ENCODE results near the gene LAMB3. TPM values are rescaled to one million over a fixed set of nuclear protein-coding genes. Genes with fewer than 3 reads are reported as not detected.

LAMB3 gene
- total RNA-seq, 1 donor from 2014 or later = 18.3 TPM

DNA sequence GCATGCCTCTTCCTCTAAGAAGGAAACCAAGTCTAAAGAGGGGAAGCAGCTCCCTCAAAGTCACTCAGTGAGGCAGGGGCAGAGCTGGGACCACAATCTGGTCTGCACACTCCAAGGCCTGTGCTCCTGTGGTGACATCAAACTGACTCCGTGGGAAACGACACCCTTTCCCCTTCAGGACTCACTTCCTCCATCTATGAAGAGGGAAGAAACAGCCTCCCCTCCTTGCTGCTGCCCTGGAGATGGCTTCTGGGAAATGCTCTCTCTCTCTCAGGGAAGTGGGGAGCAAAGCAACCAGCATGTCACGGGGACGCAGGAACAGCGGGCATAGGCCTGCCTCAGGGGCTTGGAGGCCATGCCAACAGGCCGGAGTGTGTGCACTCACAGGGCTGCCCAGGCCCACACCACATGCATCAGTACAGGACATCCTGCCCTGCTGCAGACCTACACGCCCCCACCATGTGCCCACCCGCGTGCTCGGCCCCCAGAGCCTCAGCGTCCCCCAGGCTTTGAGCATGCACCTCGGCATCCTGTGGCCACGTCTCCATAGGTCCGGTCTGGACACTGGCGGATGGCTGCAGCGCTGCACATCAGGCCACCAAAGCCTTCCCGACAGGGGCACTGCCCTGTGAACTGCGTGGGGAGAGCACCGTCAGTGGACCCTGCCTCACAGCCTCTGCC is 25.7 kb downstream of the LAMB3 start:
- Mint-ChIP-seq H3K9me3 (no peaks in the 10 kb centered on the region), H3K27me3 (ENCODE audit: insufficient read depth) (no peaks in the 10 kb centered on the region), H3K36me3 (ENCODE audit: low read depth) (peaks cover 6% of the 10 kb centered on the region), H3K4me1 (ENCODE audit: low read depth) (peaks cover 16% of the 10 kb centered on the region), H3K4me3 (no peak overlapping the region), H3K27ac (no peak overlapping the region)
- intact Hi-C loops (cut with micrococcal nuclease) = loop anchor here (1.0 to 2.0 kb wide), 6 partner anchors 24 to 121 kb away; no protein-coding TSS in a partner anchor
- no peak for DNase-seq (ENCODE audit: low spot score)

DNA sequence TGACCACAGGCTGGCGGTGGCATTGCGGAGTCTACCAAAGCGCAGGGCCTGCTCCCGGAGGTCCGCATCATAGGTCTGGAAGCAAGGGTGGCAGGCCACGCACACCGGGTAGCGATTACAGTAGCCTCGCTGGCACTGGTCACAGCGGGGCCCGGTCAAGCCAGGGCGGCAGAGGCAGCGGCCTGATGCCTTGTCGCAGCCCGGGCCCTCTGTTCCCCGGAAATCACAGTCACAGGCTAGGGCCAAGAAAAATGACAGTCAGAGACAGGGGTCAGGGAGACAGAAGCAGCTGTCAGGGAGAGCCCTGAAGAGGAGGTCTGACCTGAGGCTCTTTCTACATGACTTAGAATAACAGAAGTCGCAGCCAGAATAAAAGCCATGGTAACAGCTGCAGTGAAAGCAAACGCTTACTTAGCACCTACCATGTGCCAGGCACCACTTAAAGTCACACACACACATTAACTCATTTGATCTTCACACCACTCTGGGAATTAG is 26.4 kb downstream of the LAMB3 start:
- peaks cover 16% of the 10 kb centered on the region for H3K4me1 Mint-ChIP-seq (ENCODE audit: low read depth)
- H3K36me3 Mint-ChIP-seq (ENCODE audit: low read depth) = peaks cover 6% of the 10 kb centered on the region
- no peaks in the 10 kb centered on the region for H3K9me3 Mint-ChIP-seq
- DNase-seq (ENCODE audit: low spot score) = no peak
- H3K27me3 Mint-ChIP-seq (ENCODE audit: insufficient read depth) = no peaks in the 10 kb centered on the region
- no peak overlapping the region for H3K27ac Mint-ChIP-seq
- H3K4me3 Mint-ChIP-seq = no peak overlapping the region
- intact Hi-C loops (cut with micrococcal nuclease) = loop anchor here (2.0 kb wide), 1 partner anchor 25 kb away; no protein-coding TSS in a partner anchor

DNA sequence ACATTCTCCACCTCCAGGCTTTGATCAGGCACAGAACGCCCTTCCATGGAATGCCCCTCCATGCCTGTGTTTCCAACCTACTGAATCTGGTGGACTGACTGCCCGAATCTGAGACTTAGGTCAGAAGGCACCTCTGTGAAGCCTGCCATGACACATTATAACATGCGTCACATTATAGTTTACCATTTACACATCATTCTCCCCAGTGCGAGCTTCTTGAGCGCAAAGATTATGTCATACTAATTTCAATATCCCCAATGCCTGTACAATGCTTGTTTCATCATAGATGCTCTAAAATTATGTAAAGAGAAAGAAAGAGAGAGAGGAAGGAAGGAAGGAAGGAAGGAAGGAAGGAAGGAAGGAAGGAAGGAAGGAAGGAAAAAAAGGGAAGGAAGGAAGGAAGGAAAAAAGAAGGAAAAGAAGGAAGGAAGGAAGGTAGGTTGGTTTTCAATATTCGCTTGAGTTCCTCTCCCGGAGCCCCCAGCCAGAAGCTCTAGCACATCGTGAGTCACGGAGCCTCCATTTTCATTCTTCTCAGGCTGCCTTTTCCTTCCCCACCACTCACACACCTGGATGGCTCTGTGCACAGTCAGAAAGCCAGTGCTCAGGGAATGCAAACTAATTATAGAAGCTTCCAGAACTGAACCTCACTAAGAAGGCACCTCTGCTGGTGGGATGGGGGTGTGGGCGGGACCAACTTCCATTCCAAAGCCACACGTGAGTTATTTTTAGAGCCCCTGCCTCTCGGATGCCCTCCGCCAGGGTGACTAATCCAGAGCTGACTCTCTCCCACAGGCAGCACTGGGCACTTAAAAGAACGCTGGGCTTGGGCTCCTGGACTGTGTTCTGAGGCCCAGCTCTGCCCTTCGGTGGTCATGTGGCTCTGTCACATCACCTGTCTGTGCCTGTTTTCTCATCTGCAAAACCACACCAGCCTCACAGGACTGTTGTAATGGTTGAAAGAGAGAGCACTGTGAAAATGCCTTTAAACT is 27.4 kb downstream of the LAMB3 start:
- peaks cover 6% of the 10 kb centered on the region for H3K36me3 Mint-ChIP-seq (ENCODE audit: low read depth)
- DNase-seq (ENCODE audit: low spot score) = no peak
- H3K9me3 Mint-ChIP-seq = no peaks in the 10 kb centered on the region
- intact Hi-C loops (cut with micrococcal nuclease) = no loop called here
- no peak overlapping the region for H3K4me3 Mint-ChIP-seq
- peaks cover 16% of the 10 kb centered on the region for H3K4me1 Mint-ChIP-seq (ENCODE audit: low read depth)
- H3K27me3 Mint-ChIP-seq (ENCODE audit: insufficient read depth) = no peaks in the 10 kb centered on the region
- no peak overlapping the region for H3K27ac Mint-ChIP-seq

DNA sequence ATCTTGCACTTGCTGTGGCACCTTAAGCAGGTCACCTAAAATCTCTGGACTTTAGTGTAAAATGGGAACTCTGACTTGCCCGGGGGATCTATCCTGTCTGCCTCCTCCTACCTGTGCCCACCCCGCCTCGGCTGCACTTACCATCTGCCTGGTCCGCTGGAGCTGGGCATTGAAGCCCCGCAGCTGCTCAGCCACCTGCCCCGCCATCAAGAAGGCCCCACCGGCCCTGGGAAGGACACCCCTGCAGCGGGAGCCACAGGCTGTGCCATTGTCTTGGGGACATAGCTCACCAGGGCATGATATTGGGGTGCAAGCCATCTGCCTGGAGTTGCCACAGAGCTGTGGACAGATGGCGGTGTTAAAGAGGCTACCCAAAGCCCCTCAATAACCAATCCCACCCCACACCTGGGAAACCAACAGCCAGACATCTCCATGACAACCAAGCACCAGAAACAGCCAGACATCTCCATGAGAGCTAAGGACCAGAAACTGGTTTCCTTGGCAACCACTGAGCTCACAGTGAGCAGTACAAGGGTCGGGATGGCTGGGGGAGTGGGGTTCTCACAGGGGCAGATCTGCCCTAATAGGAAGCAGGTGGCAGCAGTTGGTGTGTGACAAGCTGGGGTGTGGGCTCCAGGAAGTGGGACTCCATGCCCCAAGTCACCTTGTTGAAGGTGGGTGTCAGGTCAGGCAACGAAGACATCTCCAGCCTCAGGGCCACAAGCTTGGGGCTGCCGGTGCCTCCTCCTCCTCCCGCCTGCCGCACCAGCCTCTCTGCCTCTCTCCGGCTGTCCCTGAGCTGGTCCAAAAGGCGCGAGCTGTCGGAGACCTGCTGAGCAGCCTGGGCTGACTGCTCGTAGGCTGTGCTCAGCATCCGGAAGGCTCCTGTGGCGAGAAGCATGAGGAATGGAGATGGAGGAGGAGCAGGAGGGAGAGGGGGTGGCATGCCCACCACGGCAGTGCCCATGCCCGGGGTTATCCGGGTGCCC is 29.1 kb downstream of the LAMB3 start:
- no peak overlapping the region for H3K27ac Mint-ChIP-seq
- intact Hi-C loops (cut with micrococcal nuclease) = no loop called here
- no peak for DNase-seq (ENCODE audit: low spot score)
- H3K27me3 Mint-ChIP-seq (ENCODE audit: insufficient read depth) = no peaks in the 10 kb centered on the region
- H3K9me3 Mint-ChIP-seq = no peaks in the 10 kb centered on the region
- peaks cover 7% of the 10 kb centered on the region for H3K4me1 Mint-ChIP-seq (ENCODE audit: low read depth)
- no peak overlapping the region for H3K4me3 Mint-ChIP-seq
- H3K36me3 Mint-ChIP-seq (ENCODE audit: low read depth) = peaks cover 6% of the 10 kb centered on the region

DNA sequence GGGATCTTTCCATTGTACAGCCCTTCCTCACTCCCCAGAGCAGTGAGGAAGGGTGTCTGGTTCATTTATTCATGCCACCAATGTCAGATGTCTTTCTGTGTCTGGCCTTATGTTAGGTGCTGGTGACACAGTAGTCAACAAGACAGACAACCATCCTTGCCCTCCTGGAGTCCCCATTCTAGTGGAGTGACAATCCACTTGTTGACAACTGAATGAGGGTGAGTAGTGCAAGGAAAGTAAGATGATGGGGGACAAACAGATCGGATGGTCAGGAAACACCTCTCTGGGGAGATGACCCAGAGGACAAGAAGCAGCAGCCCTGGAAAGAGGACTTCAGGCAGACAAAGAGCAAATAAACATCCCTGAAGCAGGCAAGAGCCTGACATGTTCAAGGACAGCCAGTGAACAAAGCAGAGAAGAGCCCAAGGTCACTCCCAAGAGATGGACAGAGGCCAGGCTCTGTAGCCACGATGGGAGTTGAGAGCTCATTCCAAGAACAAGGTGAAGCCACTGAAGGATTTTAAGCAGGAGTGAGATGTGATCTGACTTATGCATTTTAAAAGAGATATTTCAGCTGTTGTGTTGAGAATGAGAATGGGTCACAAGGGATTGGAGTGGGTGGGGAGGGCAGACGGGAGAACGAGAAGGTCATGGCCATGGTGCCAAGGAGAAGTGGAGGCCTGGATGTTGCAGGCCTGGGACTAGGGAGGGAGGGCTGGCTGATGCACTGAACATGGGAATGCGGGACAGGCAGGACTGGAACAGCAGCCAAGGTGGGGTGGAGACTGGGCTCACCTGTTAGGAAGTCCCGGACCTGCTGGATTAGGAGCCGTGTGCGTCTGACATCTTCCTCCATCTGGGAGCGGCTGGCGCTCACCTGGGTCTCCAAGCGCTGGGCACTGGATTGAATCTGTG is 30.2 kb downstream of the LAMB3 start:
- Mint-ChIP-seq H3K36me3 (ENCODE audit: low read depth) (peaks cover 14% of the 10 kb centered on the region), H3K27ac (peak overlapping the region; percentile 24), H3K27me3 (ENCODE audit: insufficient read depth) (no peaks in the 10 kb centered on the region), H3K4me3 (no peak overlapping the region), H3K9me3 (no peaks in the 10 kb centered on the region), H3K4me1 (ENCODE audit: low read depth) (no peaks in the 10 kb centered on the region)
- DNase-seq (ENCODE audit: low spot score) = no peak
- intact Hi-C loops (cut with micrococcal nuclease) = no loop called here

DNA sequence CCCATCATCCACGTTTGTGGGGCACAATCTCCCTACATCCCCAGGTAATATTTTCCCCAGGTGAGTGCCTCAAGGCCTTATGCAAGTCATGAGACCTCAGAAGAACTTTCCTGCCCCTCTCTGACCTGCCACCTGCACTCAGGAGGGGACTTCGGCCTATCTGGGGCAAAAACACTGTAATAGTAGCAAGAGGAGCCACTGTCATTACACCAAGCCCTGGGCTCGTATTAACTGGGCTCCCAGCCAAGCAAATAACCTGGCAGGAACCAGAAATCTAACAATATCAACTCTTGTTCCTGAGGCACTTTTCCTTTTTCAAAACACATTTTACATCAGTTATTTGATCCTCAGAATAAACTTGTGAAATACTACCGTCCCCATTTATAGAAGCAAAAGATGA is 30.9 kb downstream of the LAMB3 start:
- H3K27ac Mint-ChIP-seq = no peak overlapping the region
- no peak overlapping the region for H3K4me3 Mint-ChIP-seq
- H3K9me3 Mint-ChIP-seq = no peaks in the 10 kb centered on the region
- H3K4me1 Mint-ChIP-seq (ENCODE audit: low read depth) = no peaks in the 10 kb centered on the region
- H3K36me3 Mint-ChIP-seq (ENCODE audit: low read depth) = peaks cover 18% of the 10 kb centered on the region
- no peaks in the 10 kb centered on the region for H3K27me3 Mint-ChIP-seq (ENCODE audit: insufficient read depth)
- intact Hi-C loops (cut with micrococcal nuclease) = no loop called here
- DNase-seq (ENCODE audit: low spot score) = no peak

DNA sequence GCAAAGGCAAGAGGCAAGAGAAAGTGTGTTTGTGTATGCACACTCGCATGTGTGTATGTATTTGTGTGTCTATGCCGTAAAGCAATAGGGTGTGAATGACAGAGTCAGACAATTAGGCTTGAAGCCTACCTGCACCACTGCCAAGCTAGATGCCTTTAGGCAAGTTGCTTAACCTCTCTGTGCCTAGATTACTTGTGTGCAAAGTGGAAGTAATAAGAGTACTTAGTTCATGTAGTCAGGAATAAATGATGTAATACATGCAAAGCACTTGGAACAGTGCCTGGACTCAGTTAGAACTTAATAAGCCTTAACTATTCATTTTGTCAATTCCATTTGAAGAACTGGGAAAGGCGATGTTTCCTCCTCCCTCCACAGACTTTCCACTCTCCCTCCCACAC is 31.7 kb downstream of the LAMB3 start:
- Mint-ChIP-seq H3K4me1 (ENCODE audit: low read depth) (no peaks in the 10 kb centered on the region), H3K27me3 (ENCODE audit: insufficient read depth) (no peaks in the 10 kb centered on the region), H3K36me3 (ENCODE audit: low read depth) (peaks cover 21% of the 10 kb centered on the region), H3K9me3 (no peaks in the 10 kb centered on the region), H3K4me3 (no peak overlapping the region), H3K27ac (no peak overlapping the region)
- intact Hi-C loops (cut with micrococcal nuclease) = no loop called here
- no peak for DNase-seq (ENCODE audit: low spot score)

DNA sequence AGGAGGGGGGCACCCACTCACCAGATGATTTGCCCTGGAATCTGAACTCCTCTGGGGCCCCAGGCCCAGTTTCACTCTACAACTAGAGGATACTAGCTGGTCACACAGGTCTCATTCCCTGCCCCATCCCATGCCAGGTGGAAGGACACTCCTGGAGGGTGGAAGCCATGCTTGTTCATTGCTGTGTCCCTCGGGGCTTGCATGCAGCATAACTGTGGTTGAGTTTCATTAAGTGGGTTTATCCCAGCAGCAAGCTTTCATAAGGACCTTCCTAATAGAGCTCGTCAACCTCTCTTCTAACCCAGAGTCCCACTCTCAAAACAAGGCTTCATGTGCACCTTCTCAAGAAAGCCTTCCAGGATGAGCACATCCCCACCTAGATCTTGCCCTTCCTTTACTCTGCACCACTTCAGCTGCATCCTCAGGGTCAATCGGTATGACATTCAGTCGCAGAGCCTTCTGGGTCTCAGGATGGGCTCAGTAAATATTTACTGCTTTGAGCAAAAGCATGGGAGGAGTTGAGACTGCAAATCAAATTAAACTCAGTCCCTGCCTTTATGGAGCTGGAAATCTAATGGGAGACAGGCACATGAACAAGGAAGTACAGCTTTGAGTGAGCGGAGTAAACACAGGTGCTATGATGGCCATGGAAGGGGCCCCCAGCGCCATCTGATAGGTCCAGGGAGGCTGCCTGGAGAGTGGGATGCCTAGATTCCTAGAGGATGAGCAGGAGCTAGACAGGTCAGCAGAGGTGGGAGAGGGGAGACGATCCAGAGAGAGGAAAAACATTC is 32.3 kb downstream of the LAMB3 start:
- intact Hi-C loops (cut with micrococcal nuclease) = no loop called here
- no peak for DNase-seq (ENCODE audit: low spot score)
- H3K27ac Mint-ChIP-seq = no peak overlapping the region
- no peaks in the 10 kb centered on the region for H3K4me1 Mint-ChIP-seq (ENCODE audit: low read depth)
- H3K4me3 Mint-ChIP-seq = no peak overlapping the region
- H3K27me3 Mint-ChIP-seq (ENCODE audit: insufficient read depth) = no peaks in the 10 kb centered on the region
- H3K36me3 Mint-ChIP-seq (ENCODE audit: low read depth) = peaks cover 22% of the 10 kb centered on the region
- H3K9me3 Mint-ChIP-seq = no peaks in the 10 kb centered on the region

DNA sequence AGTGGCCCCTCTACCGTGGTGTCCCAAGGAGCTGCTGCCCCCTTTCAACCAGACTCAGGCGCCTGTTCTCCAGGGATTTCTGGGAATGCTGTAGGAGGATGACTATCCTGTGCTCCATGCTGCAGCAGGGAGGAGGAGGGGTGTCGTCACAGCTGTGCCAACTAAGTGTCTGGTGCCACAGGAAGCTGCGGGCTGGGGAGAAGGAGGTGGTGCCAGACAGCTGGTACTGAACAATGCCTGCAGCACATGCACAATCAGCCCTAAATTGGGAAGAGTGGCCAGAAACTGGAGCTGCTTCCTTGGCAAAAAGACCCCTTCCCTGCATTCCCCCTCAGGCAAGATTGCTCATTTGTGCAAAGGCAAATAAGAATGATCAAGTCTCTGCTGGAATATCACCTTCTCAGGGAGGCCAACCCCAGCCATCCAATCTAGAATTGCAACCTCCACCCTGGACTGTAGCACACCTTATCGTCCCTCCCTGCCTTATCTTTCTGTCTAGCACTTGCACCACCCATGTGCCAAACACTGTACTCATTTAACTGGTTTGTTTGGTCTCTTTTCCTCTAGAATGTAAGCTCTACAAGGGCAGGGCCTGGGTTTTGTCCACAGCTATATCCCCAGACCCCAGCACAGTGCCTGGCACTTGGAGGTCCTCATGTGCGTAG is 33.3 kb downstream of the LAMB3 start:
- Mint-ChIP-seq H3K36me3 (ENCODE audit: low read depth) (peaks cover 27% of the 10 kb centered on the region), H3K27ac (no peak overlapping the region), H3K4me1 (ENCODE audit: low read depth) (no peaks in the 10 kb centered on the region), H3K27me3 (ENCODE audit: insufficient read depth) (no peaks in the 10 kb centered on the region), H3K4me3 (no peak overlapping the region), H3K9me3 (no peaks in the 10 kb centered on the region)
- intact Hi-C loops (cut with micrococcal nuclease) = no loop called here
- no peak for DNase-seq (ENCODE audit: low spot score)

DNA sequence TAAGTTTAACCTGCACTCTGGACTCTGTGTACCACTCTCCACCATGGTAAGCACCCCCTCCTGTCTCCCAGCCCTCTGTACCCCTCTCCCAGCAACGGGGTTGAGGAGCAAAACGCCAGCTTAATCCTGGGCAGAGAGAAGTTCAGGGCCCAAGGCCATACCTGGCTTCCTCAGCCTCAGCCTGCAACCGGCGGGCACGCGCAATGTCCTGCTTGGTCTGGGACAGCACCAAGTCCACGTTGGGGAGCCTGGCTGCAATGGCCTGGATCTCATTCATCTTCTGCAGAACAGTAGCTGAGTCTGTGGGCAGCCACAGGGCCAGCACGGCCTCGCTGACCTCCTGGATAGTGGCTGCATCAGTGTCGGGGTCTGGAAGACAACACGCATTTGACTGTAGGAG is 33.9 kb downstream of the LAMB3 start:
- H3K9me3 Mint-ChIP-seq = no peaks in the 10 kb centered on the region
- no peaks in the 10 kb centered on the region for H3K27me3 Mint-ChIP-seq (ENCODE audit: insufficient read depth)
- DNase-seq (ENCODE audit: low spot score) = no peak
- peaks cover 4% of the 10 kb centered on the region for H3K4me1 Mint-ChIP-seq (ENCODE audit: low read depth)
- intact Hi-C loops (cut with micrococcal nuclease) = no loop called here
- H3K4me3 Mint-ChIP-seq = no peak overlapping the region
- H3K36me3 Mint-ChIP-seq (ENCODE audit: low read depth) = peaks cover 27% of the 10 kb centered on the region
- no peak overlapping the region for H3K27ac Mint-ChIP-seq

DNA sequence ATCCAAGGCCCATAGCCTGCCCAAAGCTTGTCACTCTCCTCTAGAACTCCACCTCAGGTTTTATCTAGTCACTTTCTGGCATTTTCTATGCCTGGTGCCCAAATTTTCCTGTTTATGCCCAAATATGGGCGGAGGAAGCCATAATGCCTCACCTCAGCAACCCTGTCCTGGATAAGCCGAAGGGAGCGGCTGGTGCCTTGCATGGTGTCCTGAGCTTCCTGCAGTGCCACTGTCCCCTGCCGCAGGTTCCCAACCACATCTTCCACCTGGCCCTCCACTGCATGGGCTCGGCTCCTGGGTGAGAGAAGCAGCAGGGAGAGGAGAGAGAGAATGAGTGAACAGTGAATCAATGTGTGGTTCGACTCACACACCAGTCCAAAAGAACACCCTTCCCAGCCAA is 34.5 kb downstream of the LAMB3 start:
- DNase-seq (ENCODE audit: low spot score) = no peak
- Mint-ChIP-seq H3K4me1 (ENCODE audit: low read depth) (peaks cover 6% of the 10 kb centered on the region), H3K27me3 (ENCODE audit: insufficient read depth) (no peaks in the 10 kb centered on the region), H3K9me3 (no peaks in the 10 kb centered on the region), H3K27ac (no peak overlapping the region), H3K4me3 (no peak overlapping the region), H3K36me3 (ENCODE audit: low read depth) (peaks cover 27% of the 10 kb centered on the region)
- intact Hi-C loops (cut with micrococcal nuclease) = no loop called here
